NCI-H2171 treated with DMSO at 0.1 percent for 48 hours (cell line): Measurements from ENCODE around the gene APBA2.

ENCODE experiments used
- DNase-seq: peaks from one replicate; lab custom pipeline; 2025; lab: John Stamatoyannopoulos, UW

The APBA2 gene

DNA sequence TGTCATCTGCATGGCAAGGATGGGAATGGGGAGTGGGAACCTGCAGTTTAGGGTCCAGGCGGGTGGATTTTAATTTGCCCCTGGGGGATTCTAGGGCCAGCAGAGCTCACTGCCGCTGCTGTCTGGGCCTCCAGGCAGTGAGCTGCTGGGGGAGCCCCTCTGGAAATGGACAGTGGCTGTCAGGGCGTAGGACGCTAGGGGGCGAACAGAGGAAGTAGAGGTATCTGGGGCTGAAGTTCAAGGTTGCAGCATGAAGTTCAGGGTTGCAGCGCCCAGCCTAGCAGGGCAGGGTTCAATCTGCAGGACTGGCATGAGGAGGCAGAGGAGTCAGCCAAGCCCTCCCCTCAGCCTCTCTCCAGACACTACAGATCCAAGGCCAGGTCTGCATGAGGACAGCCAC, 49.5 kb downstream of the APBA2 start:
- no peak for DNase-seq

DNA sequence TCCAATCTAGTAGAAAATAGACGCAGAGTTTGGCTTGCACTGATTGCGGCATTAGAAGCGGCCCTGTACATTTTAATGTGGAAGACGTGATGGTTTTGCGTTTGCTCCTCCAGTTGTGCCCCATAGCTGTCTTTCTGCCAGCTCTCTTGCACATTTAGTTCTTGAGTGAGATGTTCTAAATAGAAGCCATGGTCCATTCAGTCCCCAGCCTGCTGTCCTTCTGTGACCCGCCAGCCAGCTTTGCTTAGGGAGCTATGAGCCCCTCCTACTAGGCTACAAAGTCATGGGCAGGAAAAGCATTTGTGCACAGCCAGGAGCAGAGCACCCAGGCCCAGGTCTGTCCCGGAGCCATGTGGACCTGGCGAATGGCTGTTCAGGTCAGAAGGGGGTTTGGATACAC, 50.3 kb downstream of the APBA2 start:
- no peak for DNase-seq

DNA sequence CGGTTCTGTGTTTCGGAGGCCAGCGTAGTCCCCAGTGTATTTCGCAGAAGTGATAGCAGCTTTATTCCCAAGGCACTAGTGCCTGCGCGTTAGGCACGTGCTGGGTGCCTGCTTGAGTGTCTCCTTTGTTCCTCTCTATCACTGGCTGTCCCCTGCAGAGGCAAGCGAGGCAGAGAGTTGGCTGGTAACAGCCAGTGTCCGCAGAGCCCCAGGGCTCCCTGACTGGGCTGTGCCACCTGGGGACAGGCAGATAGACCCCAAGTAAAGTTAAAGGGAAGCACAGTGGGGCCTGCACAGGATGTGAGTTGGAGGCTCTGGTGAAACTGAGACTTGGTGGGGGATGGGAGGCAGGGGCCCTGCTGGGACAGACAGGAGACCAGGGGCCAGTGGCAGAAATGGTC, 50.7 kb downstream of the APBA2 start:
- DNase-seq: no peak

DNA sequence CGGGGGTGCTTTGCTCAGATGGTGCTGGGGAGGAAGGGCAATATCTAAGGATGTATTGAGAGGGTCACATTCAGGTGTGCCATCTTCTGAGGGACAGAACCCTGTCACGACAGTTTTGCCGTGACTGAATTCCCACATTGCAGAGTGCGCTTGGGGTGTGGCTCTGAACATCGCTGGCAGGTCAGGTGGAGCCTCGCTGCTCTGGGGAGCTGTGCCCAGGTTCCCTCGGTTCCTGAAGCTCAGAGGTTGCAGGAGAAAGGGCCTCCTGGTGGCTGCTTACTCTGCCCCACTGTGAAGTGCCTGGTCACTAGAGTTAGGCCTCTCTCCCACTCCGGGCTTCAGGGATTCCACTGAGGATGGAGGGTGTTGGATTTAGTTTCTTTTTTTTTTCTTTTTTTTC, 51.5 kb downstream of the APBA2 start:
- no peak for DNase-seq

DNA sequence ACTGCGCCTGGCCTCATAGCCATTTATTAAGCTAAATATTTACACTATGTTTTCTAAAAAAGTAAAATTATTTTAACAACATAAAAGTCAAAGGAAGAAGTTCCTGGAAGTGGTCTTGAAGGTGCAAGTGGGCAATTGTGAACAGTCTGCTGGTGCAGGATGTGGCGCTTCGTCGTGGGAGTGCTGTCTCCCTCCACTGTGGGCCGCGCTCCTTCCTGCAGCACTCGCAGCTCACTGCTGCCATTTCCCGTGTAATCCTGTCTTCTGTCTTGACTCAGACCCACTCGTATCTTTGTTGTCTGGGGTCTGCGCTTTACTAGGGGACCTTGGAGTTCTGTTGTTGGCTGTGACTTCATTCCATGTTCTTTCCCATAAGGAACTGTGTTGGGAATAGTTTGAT, 56.3 kb downstream of the APBA2 start:
- no peak for DNase-seq

DNA sequence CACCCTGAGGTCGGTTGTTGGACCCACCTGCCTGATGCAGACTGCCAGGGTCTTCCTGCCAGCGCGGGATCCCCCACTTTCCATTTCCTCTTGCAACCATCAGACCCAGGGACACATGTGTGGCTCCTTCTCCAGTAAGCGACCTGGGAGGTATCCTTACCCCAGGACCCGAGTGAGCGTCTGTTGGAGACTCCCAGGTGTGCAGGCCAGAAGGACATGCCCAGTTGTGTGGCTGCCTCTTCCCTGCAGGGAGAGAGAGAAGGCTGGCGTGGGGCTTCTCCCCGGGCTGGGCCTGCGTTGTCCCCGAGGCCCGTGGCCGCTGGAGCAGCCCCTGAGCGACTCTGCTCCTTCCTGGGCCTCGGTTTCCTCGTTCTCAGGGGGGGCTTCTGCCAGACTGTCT, 56.8 kb downstream of the APBA2 start:
- DNase-seq: no peak

DNA sequence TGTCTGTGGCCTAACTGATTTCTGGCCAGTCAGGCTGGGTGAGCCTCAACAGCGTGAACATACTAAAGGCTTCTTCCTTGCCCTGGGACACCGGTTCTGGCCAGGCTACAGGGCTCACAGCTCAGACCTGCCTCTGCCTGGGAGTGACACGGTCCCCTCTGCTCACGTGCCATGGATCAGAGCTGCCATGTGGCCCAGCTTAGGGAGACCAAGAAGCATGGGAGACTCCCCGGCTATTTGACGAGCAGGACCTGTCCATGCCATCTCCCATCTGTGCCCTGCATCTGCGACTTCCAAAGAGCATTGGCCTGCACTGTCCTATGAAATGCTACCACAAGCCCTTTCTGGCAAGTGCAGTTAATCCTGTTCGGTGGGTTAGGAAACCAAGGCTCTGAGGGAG, 57.4 kb downstream of the APBA2 start:
- no peak for DNase-seq

DNA sequence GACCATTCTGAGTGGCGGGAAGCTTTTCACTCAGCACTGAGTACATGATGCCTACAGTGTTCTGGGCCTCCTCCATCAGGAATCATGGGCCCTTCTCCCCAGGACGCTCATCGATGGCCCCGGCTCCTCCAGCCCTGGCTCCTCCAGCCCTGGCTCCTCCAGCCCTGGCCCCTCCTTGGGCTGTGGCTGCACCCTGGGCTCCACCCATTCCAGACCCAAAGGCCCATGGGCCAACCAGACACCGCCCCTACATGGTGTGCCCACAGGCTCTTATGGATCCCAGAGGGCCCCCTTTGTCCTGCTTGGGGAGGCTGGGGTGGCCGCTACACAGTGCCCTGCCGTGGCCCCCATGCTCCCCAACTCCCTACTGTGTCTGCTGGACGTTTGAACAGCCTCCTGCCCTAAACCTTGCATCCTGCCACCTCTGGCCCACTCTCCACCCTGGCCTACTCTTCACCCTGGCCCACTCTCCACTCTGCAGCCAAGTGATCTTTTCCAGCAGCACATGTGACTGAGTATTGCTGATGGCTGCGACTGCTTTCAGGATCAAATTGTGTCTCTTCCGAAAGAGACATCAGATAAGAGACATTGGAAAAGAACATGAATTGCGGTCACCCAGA, 57.9 kb downstream of the APBA2 start:
- no peak for DNase-seq

DNA sequence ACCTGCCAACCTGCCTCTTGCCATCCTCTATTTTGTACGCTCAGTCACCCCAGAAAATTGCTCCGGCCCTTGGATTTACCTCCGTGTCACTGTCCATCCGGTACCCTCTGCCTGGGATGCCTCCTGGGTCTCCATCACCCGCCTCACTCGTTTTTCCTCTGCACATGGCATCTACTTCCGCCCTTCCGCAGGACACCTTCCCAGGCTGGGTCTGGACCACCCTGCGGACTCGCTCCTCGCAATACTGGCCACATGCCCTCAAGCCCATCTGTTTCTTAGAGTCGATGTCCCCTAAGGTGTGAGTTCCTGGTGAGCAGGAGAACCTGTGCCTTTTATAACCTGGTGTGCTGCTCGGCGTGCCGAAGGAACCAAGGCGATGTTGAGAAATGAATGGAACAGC, 58.5 kb downstream of the APBA2 start:
- DNase-seq: no peak

DNA sequence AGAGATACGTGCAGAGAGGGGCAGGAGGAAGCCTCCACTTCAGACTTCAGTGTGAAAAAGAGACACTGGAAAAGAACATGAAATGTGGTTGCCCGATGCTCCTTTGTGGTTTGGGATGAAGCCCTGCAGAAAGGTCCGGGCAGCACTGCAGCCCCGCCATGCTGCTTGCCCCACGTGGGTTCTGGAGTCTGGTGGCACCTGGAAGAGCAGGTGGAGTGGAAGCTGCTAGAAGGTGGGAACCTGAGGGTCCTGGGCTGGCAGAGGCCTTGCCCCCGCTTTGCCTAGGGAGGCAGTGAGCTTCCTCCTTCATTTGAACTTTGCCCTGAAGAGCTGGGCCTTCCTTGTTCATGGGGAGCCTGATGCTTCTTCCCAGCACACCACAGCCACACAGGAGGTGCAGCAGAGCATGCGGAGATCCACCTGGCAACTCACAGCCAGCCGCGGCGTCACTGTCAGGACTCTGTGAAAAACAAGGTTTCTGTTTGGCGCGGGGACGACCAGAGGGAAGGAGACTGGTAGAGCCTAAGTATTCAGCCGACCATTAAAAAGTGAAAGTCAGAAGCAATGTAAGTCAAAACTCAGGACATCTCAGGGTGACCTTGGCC, 59.0 kb downstream of the APBA2 start:
- no peak for DNase-seq

DNA sequence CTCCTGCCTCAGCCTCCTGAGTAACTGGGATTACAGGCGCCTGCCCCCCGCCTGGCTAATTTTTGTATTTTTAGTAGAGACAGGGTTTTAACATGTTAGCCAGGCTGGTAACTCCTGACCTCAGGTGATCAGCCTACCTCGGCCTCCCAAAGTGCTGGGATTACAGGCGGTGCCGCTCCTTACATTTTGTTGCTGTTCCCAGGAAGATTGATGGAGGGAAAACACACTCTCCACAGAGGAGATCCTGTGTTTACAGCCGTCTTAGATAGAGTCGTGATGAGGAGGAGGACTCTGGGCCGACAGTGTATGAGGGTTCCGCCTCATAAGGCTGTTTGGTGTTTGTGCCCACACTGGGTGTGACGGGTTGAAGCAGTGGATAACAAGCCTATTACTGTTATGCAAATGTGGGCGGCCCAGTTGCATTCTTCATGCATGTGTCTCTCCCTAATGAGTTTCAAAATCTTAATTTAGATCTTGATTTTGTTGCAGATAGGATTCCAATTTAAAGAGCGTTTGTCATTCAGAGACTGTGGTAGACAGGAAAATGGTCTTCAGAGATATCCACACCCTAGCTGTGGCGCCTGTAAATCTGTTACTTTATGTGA, 60.0 kb downstream of the APBA2 start:
- DNase-seq: no peak

DNA sequence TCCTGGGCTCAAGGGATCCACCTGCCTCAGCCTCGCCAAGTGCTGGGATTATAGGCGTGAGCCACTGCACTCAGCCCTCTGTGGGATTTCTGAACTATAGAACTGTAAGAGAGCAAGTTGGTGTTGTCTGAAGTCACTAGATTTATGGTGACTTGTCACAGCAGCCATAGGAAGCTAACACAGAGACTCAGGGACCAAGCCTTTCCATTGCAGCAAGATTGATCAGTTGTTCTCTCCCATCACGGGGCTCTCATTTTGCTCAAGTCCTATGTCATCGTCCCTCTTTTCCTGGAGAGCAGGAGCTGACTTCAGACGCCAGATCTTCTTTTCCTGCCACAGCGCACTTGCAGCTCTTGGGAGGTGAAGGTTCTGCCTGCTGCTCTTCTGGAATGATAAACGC, 61.0 kb downstream of the APBA2 start:
- no peak for DNase-seq

DNA sequence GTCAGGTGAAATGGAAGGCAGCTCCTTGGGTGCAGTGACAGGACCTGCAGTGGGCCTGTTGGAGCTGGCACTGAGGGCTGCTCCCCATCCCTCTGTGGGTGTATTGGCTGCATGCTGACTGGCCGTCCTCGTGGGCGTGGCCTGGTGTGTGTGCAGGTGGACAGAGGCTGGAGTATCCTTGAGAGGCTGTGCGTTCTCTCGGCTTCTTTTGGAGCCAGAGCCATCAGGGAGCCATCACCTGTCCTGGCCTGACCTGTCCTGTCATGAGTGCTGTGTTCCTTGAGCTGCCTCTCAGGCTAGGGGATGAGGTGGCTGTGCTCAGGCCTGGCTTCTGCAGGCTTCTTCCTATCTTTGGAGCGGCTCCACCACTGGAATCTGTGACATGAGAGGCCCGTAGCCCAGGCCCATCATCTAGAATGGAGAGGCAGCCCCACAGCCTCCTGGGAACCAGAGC, 61.5 kb downstream of the APBA2 start:
- DNase-seq: no peak

DNA sequence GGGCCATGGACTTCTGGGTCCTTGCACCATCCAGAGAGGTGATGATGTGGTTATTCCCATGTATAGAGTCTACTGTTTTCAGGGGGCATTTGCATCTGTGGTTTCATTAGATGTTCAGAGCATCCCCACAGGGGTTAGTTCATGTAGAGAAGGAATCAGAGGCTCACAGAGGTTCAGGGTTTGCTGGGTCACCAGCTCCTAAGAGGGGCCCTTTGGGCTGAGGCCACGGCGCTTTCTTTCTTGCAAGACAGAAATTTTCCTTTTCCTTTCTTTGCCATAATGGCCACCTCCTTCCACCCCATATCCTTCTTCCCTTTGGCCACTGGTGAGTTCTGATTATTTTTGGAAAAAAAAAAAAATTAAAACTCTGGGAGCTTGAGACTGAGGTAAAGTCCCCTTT, 62.3 kb downstream of the APBA2 start:
- no peak for DNase-seq

DNA sequence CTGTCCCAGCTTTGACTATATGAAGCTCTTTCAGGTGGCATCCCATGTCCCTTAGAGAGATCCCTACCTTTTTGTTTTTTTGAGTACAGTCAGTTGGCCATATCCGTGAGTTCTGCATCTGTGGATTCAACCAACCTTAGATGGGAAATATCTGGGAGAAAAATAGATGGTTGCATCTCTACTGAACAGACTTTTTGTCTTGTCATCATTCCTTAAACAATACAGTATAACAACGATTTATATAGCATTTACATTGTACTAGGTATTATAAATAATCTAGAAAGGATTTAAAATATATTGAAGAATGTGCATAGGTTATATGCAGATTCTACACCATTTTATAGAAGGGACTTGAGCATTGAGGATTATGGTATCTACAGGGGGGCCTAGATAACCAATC, 65.1 kb downstream of the APBA2 start:
- DNase-seq: no peak

DNA sequence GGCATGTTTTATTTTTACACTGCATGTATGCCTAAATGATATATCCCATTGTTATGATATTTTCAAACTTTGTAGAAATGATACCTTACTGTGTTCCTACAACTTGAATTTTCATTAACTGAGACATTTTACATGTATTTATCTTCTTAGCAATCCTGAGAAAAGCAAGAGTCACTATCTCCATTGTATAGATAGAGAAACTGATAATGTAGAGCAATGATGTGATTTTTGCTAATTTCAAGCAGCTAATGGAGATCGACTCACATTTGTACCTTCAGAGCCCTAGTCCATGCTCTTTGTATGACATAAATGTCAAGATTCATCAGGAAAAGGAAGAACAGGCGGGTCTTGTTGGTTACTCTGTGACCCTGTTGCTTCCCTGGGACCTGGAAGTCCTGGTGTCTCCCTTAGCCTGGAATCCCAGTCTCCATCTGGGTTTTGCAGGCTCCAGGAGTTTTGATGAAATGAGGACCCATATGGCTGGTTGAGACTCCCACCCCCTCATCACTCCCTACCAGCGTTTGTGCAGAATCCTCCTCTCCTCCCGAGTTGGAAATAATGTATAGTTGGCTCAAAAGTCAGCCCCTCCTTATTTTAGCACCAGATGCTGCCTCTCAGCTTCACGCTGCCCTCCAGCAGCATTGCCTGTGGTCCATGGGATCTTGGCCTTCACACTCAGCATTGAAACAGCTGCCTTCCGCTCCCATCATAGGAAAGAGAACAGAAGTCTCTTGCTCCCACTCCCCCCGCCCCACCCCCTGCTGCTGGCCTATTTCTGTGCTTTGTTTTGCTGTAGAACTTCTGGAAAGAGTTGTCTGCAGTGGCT, 67.1 kb downstream of the APBA2 start:
- peak; percentile 82 for DNase-seq

DNA sequence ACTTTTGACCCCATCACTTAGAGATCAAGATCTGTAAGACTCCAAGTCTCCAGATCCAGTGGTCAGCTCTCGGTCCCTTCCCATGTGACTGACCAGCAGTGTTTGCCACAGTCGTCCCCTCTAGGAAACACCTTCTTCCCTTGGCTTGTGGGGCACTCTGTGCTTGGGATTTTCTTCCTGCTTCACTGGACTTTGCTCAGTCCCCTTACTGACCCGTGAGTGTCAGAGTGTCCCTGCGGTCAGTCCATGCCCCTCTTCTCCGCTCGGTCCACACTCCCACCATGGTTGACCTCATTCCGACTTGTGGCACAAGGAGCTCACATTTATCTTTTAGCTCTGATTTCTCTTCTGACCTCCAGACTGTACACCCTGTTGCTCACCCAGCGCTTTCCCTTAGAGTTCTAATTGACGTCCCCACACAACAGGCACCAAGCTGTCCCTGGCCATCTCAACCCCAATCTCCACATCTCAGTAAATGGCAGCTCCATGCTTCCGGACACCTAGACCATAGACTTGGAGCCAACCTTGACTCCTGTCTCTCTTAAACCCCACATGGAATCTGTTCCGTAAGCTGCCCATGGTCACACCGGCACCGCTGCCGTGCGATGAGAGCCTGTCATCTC, 67.9 kb downstream of the APBA2 start:
- no peak for DNase-seq

DNA sequence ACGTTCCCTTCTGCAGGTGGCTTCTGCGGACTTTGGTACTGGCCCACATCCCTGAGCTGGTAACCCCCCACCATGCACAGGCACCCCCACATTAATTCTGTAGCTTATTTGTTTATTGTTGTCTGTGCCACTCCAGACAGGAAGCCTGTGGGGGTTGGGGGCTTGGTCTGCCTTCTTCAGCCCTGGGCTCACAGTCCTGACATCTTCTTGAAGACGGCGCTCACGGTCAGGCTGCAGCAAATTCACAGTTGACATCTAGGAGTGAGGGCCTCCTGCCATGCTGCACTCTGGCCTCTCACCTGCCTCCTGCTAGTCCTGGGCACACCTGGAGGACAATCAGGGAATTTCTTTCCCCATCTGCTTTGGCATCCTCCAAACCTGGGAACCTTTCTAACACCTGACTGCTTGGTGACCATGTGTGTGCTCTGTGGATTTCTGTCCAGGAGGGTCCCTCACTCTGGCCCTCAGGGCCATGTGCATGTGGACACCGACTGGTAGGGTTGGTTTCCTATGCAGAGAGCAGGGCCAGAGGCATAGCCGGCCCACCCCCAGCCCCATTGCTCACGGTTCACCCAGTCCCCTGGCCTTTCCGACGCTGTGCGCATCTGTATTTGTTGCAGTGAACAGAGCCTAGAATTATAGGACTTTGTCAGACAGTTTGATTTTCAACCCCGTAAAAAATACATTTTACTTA, 68.8 kb downstream of the APBA2 start:
- no peak for DNase-seq

DNA sequence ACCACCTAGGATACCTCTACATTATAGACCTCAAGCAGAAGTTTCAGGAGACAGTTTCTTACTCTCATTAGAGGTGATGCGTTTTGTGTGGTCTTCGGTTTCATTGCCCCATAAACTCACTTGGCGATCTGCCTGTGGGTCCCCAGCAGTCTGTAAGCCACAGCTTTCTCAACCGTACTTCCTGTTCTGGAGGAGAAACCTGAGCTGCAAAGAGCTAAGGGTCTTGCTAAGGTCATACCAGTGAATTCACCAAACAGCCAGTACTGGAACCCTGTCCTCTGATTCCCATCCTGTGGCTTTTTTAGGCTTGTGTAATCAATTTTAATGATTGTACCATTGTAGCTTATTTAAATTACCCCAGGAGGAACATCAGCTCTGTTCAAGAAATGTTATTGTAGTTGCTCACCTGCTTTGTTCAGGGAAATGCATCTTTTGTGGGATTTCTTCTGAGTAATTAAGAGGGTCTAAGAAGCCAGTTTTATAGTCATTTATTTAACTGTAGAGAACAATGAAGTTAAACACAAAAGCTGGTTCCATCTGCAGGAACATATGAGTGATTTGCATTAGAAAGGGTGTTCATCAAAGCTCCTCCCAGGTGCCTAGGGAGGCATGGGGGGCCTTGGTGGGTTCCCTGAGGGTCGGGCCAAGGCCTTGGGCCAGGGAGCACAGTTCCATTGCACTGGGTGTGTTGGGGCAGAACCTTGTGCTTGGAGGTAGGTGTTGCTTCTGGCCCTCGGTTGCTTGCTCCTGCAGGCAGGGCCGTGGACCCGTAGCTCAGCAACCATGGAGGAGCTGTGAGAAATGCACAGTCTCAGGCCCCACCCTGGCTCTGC, 69.6 kb downstream of the APBA2 start:
- DNase-seq: peak; percentile 78

DNA sequence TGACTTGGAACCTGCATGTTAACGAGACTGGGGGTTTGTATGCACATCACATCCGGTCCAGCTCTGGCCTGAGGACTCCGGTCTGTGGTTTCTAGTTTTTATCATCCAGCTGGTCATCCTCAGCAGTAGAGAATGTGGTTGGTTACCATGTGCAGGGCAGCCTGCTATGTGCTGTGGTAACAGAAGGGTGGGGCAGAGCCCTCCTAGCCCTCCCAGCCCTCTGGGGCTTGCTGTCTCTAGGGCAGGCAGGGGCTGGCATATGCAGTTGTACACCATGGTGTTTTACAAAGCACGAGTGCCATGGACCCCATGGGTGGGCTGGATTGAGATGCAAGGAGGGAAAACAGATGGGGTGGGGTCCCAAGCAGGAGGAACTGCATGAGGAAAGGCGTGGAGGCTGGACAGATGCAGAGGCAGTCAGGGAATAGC, 70.2 kb downstream of the APBA2 start:
- DNase-seq: no peak

DNA sequence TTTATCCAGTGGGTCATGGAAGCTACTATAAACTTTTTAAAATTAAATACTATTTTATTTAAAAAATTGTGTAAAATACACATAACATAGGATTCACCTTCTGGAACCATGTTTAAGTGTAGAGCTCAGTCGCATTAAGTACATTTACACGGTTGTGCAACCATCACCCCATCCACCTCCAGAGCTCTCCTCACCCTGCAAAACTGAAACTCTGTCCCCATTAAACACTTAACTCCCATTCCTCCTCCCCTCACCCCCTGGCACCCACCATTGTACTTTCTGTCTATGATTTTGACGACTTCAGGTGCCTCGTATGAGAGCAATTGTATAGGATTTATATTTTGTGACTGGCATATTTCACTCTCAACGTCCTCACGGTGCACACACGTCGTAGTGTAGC, 70.7 kb downstream of the APBA2 start:
- DNase-seq: no peak
